HG03439 (cell line): Measurements from ENCODE around the gene DLK2.

Experiments
- ATAC-seq: cut with Tn5 transposase; IDR thresholded peaks from one replicate; pipeline ENCODE4 v1.9.1; 2021; ENCODE audit warnings: mild to moderate bottlenecking, moderate library complexity; ENCODE audit not compliant: unreplicated experiment

Gene DLK2

GRCh38 chr6:43454696-43455530 lies 435 bp downstream of the DLK2 start:
- no peak for ATAC-seq

DNA sequence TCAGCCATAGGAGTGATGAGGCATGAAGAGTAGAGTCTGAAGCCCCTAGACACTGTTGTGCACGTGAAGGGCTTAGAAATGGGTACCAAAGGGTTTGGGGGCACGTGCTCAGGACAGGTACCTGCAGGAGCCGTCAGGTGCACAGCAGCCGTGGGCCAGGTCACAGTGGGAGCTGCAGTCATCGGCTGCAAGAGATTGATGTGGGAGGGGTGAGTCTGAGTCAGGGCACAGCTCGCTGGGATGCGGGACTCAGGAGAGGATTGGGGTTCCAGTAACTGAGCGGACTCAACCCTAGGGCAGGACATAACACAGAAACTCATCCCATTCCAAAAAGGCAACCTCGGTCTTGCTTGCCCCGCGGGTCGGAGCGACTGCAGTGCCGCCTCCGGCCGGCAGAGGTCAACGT lies 1.1 kb downstream of the DLK2 start:
- ATAC-seq = peak; percentile 60

DNA sequence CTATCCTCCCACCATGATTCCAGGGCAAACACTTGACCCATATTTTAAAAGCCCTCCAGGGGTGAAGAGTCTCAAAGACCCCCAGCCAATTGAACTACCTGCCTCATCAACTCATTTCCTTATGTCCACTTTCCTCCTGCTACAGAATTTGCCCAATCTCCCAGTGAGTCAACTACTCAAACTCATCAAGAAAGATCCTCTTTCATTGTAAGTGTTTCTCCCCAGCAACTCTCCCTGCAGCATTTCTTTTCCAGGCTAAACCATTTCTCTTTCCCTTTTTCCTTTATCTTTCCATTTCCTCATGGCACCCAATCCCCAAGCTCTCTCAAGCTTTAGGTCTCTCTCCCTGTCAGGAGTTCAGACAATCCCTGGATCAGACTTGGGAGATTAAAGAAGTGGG lies 1.5 kb downstream of the DLK2 start:
- no peak for ATAC-seq

DNA sequence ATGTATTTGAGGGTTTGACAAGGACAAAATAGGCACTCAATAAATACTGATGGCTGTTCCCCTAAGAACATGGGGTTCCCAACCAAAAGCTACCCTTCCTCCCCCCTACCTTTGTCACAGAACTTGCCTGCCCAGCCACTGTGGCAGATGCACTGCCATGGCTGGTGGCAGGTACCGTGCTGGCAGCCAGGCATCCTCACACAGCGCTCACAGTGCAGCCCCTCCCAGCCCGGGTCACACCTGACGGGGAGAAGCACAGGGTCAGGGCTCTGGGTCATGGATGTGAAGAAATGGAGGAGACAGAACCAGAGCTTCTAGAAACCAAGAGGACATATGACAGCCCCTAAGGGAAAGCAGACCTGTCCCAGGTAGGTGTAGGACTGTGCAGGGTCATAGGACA lies 2.5 kb downstream of the DLK2 start:
- no peak for ATAC-seq

GRCh38 chr6:43451939-43452338 lies 3.4 kb downstream of the DLK2 start:
- no peak for ATAC-seq

- no peak for ATAC-seq
Measured at GRCh38 chr6:43451348-43451747, 4.0 kb downstream of the DLK2 start.

GRCh38 chr6:43450699-43451131 lies 4.6 kb downstream of the DLK2 start:
- no peak for ATAC-seq

DNA sequence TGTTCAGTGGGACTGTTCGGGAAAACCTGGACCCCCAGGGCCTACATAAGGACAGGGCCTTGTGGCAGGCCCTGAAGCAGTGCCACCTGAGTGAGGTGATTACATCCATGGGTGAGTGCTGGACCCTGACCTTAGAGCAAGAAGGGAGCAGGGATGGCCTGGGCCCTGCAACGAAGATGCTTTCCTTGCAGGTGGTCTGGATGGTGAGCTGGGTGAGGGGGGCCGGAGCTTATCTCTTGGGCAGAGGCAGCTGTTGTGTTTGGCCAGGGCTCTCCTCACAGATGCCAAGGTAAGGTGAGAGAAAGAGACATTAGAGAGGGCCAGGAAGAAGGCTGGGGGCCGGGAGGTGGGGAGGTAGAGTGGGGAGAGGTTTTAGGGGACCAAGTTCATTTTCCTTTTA lies 6.4 kb downstream of the DLK2 start:
- ATAC-seq = no peak

DNA sequence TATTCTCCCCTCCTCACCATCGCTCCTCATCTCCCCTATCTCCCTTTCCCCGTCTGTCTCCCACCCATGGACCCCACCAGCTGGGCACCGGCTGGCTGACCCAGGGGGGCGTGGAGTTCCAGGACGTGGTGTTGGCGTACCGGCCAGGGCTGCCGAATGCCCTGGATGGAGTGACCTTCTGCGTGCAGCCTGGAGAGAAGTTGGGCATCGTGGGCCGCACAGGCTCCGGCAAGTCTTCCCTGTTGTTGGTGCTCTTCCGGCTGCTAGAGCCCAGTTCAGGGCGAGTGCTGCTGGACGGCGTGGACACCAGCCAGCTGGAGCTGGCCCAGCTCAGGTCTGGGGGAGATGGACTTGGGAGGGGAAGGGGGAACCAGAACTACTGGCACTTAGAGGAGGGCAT lies 7.7 kb downstream of the DLK2 start:
- no peak for ATAC-seq

- ATAC-seq = no peak
Measured at GRCh38 chr6:43445576-43445975, 9.8 kb downstream of the DLK2 start.

GRCh38 chr6:43444582-43444981 lies 10.8 kb downstream of the DLK2 start:
- no peak for ATAC-seq

DNA sequence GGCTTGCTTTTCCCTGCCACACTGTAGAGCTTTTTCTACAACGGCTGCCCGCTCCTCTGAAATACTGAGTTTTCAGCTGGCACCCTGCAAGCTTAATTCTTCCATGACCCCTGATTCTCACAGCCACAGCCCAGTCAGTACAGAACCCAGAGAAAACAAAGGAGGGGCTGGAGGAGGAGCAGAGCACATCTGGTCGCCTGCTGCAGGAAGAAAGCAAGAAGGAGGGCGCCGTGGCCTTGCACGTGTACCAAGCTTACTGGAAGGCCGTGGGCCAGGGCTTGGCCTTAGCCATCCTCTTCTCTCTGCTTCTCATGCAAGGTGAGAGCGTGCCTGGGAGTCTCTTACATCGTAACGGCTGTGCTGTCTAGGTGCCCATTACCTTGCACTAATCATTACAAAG lies 11.3 kb downstream of the DLK2 start:
- no peak for ATAC-seq

GRCh38 chr6:43442935-43443334 lies 12.4 kb downstream of the DLK2 start:
- ATAC-seq = no peak

DNA sequence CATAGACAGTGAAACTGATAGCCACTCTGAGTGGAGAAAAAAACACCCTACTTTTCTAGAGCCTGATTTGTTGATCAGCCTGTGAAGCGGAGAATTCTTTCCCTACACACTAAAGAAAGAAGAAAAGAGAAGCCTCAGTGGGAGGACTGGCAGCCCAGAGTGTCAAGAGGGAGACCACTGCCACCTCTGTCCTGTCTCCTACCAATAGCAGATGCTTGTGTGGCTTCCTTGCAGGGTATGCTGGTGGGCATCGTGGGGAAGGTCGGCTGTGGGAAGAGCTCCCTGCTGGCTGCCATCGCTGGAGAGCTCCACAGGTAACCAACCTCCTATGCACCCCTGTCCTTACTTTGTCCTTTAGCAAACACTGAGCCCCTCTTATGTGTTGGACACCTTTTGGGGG lies 17.6 kb downstream of the DLK2 start:
- no peak for ATAC-seq

DNA sequence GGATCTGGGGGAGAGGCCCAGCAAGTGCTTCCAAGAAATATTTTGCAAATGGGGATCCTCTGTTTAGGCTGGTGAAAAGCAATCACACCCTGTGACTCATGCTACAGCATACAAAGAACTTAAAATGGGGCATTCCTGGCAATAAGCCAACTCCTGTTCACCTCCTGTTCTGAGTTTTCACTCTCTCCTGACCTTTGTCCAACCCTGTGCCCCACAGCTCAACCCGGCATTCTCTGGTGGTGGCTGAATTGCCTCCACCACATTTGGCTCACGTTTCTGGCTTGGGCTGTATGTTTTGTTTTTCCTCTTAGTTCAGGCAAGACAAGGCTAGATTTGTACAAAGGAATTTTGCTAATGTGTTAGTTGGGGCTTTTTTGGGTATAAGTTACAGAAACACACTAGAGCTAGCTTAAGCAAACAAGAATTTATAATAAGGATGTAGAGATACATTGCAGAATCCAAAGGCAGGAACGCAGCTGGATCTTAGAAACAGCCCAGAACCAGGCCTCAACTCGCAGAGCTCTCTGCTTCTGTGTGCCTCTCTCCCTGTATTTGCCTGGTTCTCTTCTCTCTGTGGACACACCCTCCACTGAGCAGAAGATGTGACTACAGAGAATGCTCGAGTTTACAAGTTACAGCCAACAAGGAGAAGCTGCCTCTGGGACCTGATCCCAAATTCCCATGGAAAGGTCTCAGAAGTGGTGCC lies 18.6 kb downstream of the DLK2 start:
- ATAC-seq = no peak

DNA sequence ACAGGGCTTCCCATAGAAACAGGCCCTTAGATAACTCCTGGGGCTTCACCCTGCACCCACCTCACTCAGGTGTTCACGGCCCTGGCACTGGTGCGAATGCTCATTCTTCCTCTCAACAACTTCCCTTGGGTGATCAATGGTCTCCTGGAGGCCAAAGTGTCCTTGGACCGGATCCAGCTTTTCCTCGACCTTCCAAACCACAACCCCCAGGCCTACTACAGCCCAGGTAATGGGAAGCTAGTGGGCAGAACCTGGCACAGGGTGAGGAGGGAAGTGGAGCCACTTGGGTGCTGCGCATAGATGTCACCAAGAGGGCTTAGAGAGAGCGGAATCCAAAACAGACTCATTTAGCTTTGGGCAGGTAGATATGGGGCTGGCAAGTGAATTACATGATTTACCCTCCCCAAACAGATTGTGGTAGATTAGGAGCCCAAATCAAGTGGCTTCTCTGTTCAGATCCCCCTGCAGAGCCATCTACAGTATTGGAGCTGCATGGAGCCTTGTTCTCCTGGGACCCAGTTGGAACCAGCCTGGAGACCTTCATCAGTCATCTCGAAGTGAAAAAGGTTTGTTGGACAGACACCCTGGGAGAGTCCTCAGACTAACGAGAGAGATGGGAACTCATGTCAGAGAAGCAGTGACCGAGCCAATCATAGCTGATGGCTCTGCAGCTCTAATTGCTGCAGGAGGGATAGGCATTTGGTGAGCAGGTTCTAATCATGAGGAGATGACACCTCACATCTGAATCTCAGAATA lies 19.5 kb downstream of the DLK2 start:
- no peak for ATAC-seq

- no peak for ATAC-seq
Measured at GRCh38 chr6:43434943-43435342, 20.4 kb downstream of the DLK2 start.

DNA sequence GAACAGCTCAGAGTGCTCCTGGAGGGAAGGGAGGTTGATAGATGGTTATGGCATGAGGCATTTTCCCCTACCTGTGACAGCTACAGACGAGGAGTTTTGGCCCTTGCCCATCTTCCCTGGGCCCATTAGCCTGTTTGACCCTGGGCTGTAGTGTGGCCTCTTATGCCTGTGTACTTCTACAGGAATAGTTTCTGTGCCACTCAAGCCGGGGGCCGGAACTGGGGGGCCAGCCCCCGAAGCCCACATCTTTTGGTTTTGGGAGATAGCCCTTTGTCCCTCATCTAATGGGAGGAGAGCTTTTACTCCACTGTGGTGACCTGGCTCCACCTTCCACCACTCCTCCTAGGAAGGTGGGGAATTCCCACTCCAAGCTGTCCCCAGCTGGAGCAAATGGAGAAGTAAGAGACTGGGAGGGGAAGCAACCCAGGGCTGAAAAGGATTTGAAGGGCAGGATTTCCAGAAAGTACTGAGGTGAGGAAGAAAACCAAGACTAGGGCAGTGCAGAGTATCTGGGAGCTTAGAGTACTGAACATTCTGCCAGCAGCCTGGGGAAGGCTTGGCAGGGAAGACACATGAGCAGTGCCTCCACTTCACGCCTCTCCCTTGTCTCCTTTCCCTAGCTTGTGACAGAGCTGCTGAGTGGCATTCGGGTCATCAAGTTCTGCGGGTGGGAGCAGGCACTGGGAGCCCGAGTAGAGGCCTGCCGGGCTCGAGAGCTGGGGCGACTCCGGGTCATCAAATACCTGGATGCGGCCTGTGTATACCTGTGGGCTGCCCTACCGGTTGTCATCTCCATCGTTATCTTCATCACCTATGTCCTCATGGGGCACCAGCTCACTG lies 21.1 kb downstream of the DLK2 start:
- no peak for ATAC-seq

GRCh38 chr6:43433148-43433547 lies 22.2 kb downstream of the DLK2 start:
- no peak for ATAC-seq

DNA sequence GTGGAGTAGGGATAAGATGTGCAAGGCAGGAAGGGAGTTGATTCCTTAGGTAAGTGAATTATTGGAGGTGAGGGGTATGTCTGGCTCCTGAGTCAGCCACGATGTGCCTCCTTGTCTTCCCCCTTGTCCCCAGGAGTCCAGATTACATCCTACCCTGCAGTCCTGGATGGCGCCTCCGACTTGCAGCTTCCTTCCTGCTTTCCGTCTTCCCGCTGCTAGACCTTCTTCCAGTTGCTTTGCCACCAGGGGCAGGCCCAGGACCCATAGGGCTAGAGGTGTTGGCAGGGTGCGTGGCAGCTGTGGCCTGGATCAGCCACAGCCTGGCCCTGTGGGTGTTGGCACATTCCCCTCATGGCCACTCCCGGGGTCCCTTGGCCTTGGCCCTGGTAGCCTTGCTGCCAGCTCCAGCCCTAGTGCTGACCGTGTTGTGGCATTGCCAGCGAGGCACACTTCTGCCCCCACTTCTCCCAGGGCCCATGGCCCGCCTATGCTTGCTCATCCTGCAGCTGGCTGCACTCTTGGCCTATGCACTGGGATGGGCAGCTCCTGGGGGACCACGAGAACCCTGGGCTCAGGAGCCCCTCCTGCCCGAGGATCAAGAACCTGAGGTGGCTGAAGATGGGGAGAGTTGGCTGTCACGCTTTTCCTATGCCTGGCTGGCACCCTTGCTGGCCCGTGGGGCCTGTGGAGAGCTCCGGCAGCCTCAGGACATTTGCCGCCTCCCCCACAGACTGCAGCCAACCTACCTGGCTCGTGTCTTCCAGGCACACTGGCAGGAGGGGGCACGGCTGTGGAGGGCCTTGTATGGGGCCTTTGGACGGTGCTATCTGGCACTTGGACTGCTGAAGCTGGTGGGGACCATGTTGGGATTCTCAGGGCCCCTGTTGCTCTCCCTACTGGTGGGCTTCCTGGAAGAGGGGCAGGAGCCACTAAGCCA lies 23.1 kb downstream of the DLK2 start:
- ATAC-seq = no peak
